ENCODE data around the gene RIN2. TPM values are rescaled to one million over a fixed set of nuclear protein-coding genes. Genes with fewer than 3 reads are reported as not detected.

Gene RIN2
- total RNA-seq, 4 donors from 2014 or later, result 68.2 to 87.2 (median 79.6) TPM

GRCh38 chr20:19756761-19757486 lies 1.1 kb upstream of the RIN2 start:
- no peaks in the 10 kb centered on the region for H3K27me3 ChIP-seq
- H3K27ac ChIP-seq, result peak overlapping the region; percentile 96
- peaks cover 38% of the 10 kb centered on the region for H3K4me1 ChIP-seq
- H3K4me3 ChIP-seq, result peak overlapping the region; percentile 65
- DNase-seq (ENCODE audit: low spot score in 2 of 2), result peak in 1 of 2 donors; percentile 18
- 27% methylated on average over 21 of the region's 22 CpGs for WGBS
- H3K36me3 ChIP-seq, result no peaks in the 10 kb centered on the region
- H3K9me3 ChIP-seq, result no peaks in the 10 kb centered on the region
- no peak for TF ChIP-seq POLR2AphosphoS5 (IDR thresholded peaks at IDR 0.05)
- TF ChIP-seq, protein P1, sequence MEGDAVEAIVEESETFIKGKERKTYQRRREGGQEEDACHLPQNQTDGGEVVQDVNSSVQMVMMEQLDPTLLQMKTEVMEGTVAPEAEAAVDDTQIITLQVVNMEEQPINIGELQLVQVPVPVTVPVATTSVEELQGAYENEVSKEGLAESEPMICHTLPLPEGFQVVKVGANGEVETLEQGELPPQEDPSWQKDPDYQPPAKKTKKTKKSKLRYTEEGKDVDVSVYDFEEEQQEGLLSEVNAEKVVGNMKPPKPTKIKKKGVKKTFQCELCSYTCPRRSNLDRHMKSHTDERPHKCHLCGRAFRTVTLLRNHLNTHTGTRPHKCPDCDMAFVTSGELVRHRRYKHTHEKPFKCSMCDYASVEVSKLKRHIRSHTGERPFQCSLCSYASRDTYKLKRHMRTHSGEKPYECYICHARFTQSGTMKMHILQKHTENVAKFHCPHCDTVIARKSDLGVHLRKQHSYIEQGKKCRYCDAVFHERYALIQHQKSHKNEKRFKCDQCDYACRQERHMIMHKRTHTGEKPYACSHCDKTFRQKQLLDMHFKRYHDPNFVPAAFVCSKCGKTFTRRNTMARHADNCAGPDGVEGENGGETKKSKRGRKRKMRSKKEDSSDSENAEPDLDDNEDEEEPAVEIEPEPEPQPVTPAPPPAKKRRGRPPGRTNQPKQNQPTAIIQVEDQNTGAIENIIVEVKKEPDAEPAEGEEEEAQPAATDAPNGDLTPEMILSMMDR (IDR thresholded peaks at IDR 0.05), result no peak
- no peak for TF ChIP-seq POLR2A (IDR thresholded peaks at IDR 0.05)
- TF ChIP-seq EP300 (IDR thresholded peaks at IDR 0.05), result no peak

DNA sequence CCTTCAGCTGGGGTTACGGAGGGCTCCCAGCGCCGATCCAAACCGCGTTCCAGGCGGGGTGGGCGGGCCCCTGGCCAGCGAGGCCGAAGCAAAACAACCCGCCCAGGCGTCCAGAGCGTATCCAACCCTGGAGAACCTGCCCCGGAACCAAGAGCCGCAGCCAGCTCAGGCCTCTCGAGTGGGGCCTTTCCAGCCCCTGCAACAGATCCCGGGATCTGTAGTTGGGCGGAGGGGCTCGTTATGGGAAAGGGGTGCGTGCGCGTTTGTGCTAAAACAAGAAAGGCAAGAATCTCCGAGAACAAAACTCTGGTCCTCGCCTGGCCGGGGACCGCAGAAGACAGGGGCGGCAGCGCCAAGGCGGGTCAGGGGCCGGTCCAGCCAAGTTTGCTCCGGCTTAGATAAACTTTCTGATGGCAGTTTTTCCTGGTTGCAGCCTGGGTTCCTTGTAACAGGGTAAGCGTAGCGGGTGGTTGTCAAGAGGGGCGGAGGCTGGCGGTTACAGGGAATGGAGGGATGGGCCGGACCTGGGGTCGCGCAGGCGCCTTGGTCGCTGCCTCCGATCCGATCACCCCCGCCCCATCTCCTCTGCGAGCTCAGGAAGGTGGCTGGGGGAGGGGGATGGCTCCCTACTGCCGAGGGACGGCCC lies 448 bp upstream of the RIN2 start:
- TF ChIP-seq POLR2AphosphoS5 (IDR thresholded peaks at IDR 0.05) (no peak), EP300 (IDR thresholded peaks at IDR 0.05) (no peak), POLR2A (IDR thresholded peaks at IDR 0.05) (no peak)
- TF ChIP-seq, protein P1 (IDR thresholded peaks at IDR 0.05), result no peak
- WGBS, result 0% methylated on average over 39 of the region's 45 CpGs
- peak; percentile 93 to 94 for DNase-seq (ENCODE audit: low spot score in 2 of 2)

GRCh38 chr20:19758501-19759331 lies 658 bp downstream of the RIN2 start:
- H3K27ac ChIP-seq, result peak overlapping the region; percentile 96
- peak; percentile 85 to 88 for DNase-seq (ENCODE audit: low spot score in 2 of 2)
- no peaks in the 10 kb centered on the region for H3K27me3 ChIP-seq
- 6% methylated on average over 43 of the region's 54 CpGs for WGBS
- peaks cover 40% of the 10 kb centered on the region for H3K4me1 ChIP-seq
- no peaks in the 10 kb centered on the region for H3K36me3 ChIP-seq
- H3K9me3 ChIP-seq, result no peaks in the 10 kb centered on the region
- TF ChIP-seq, protein P1 (IDR thresholded peaks at IDR 0.05), result peak in 1 of 2 donors; percentile 10
- peak in 1 of 3 donors; percentile 19 for TF ChIP-seq POLR2AphosphoS5 (IDR thresholded peaks at IDR 0.05)
- TF ChIP-seq EP300 (IDR thresholded peaks at IDR 0.05), result no peak
- TF ChIP-seq POLR2A (IDR thresholded peaks at IDR 0.05), result peak in 1 of 2 donors; percentile 20
- peak overlapping the region; percentile 65 for H3K4me3 ChIP-seq

More for the DNA sequence above, 448 bp upstream of the RIN2 start:
- Histone ChIP-seq H3K9me3 (no peaks in the 10 kb centered on the region), H3K27me3 (no peaks in the 10 kb centered on the region), H3K27ac (peak overlapping the region; percentile 96), H3K4me3 (peak overlapping the region; percentile 65), H3K36me3 (no peaks in the 10 kb centered on the region), H3K4me1 (peaks cover 40% of the 10 kb centered on the region)

DNA sequence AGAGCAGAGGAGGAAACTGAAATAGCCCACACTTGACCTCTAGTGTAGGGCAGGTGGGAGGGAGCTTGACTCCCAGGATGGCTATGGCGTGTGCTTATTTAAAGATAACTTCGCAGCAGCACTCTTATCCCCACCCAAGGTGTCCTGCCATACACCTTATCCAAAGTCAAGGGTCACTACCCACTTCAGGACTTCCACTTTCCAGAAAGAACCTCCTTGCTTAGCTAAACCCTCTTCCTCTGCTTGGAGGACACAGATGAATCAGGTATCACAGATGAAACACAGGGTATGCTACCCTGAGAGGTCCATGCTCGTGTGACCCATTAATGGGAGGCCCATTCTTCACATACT lies 2.3 kb downstream of the RIN2 start:
- TF ChIP-seq, protein P1 (IDR thresholded peaks at IDR 0.05), result no peak
- TF ChIP-seq POLR2A (IDR thresholded peaks at IDR 0.05), result no peak
- no peak for TF ChIP-seq POLR2AphosphoS5 (IDR thresholded peaks at IDR 0.05)
- no peaks in the 10 kb centered on the region for H3K9me3 ChIP-seq
- H3K36me3 ChIP-seq, result no peaks in the 10 kb centered on the region
- DNase-seq (ENCODE audit: low spot score in 2 of 2), result no peak
- peaks cover 40% of the 10 kb centered on the region for H3K4me1 ChIP-seq
- H3K27me3 ChIP-seq, result no peaks in the 10 kb centered on the region
- peak overlapping the region; percentile 96 for H3K27ac ChIP-seq
- no peak overlapping the region for H3K4me3 ChIP-seq
- 90% methylated on average over 3 of the region's 3 CpGs for whole genome bisulfite sequencing

- peaks cover 45% of the 10 kb centered on the region for H3K4me1 ChIP-seq
- no peaks in the 10 kb centered on the region for H3K36me3 ChIP-seq
- TF ChIP-seq, protein P1 (IDR thresholded peaks at IDR 0.05), result no peak
- TF ChIP-seq EP300 (IDR thresholded peaks at IDR 0.05) (no peak), POLR2AphosphoS5 (IDR thresholded peaks at IDR 0.05) (no peak), POLR2A (IDR thresholded peaks at IDR 0.05) (no peak)
- H3K9me3 ChIP-seq, result no peaks in the 10 kb centered on the region
- no peak for DNase-seq (ENCODE audit: low spot score in 2 of 2)
- H3K27ac ChIP-seq, result no peak overlapping the region
- H3K27me3 ChIP-seq, result no peaks in the 10 kb centered on the region
- no peak overlapping the region for H3K4me3 ChIP-seq
These were observed 3.3 kb downstream of the RIN2 start for GRCh38 chr20:19761326-19761725.

Measured in suprapubic skin (tissue), 4 donors.